GM10266 (cell line): ENCODE results near the gene ZNF407.
A peak's percentile ranks its signal among the peaks of the same experiment; 100 is the strongest.

Experiments used
- DNase-seq: peaks from one replicate; pipeline ENCODE4 v3.0.0; 2012; ENCODE audit errors: extremely low spot score
- CTCF ChIP-seq: IDR thresholded peaks from 2 replicates; pipeline ENCODE4 v1.5.1; 2012; ENCODE audit warnings: mild to moderate bottlenecking, low read depth; ENCODE audit not compliant: control insufficient read depth, insufficient read depth; ENCODE audit errors: missing control alignments

The ZNF407 gene

GRCh38 chr18:74597662-74598349 is at the start of gene ZNF407:
TSS of gene ZNF407 (plus strand) at chr18:74597870. CDS start at chr18:74631020, 33,150 bp downstream.
- peak; percentile 87 for DNase-seq
- TF ChIP-seq CTCF: no peak

DNA sequence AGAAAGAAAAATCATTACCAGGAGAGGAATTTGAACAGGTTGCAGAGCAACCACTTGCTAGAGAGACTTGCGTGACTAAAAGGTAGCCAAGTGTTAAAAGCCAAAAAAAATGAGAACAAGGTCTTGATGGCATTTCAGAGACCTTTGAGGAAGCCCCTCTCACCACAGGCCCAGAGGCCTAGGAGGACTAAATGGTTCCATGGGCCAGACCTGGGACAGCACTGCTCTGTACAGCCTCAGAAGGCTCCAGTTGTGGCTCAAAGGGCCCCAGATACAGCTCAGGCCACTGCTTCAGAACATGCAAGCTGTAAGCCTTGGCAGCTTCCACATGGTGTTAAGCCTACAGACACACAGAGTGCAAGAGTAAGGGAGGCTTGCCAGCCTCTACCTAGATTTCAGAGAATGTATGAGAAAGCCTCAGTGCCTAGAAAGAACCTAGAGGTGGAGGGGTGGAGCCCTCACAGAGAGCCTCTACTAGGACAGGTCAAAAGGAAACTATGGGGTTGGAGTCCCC is 48.0 kb upstream of the ZNF407 start:
- DNase-seq: no peak
- TF ChIP-seq CTCF: no peak

- DNase-seq: no peak
- TF ChIP-seq CTCF: no peak
Measured at GRCh38 chr18:74550886-74551285, 46.8 kb upstream of the ZNF407 start.

- DNase-seq: no peak
- TF ChIP-seq CTCF: no peak
Measured at GRCh38 chr18:74551452-74551851, 46.2 kb upstream of the ZNF407 start.

DNA sequence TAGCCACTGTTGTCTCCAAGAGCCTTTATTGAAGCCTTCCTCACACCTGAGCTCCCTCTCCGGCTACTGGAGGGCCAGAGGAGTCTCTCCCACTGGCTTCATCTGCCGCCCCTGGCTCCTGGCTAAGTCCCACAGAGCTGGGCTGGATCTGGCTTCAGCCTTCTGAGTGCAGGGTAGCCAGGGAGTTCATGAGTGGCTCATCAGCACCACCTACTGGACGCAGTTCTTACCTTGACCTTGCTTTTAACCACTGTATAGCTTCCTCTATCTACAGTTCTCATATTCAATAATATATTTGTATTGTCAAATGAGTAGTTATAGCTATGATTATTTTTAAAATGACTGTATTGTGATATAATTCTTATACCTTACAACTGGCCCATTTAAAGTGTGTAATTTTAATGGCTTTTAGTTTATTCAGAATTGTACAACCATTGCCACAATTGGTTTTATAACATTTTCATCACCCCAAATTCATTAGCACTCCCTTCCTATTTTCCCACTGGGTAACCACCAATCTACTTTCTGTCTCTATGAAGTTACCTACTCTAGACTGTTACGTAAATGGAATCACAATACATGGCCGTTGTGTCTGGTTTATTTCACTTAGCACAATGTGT is 45.6 kb upstream of the ZNF407 start:
- peak; percentile 85 for TF ChIP-seq CTCF
- peak; percentile 78 for DNase-seq

GRCh38 chr18:74556126-74556525 is 41.5 kb upstream of the ZNF407 start:
- DNase-seq: no peak
- no peak for TF ChIP-seq CTCF

DNA sequence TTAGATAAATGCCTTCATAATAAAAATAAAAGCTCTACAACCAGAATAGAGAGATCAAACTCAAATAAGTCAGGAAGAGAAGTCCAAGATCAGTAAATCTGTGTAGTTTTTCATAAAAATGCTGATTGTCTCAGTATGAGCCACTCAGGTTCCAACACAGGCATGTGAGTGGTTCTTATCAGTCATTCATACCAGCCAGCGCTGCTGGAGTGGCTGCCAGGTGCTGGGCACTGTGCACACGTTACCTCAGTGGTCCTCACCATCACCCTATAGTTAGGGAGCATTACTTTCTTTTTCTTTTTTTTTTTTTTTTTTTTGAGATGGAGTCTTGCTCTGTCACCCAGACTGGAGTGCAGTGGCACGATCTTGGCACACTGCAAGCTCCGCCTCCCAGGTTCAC is 39.6 kb upstream of the ZNF407 start:
- DNase-seq: no peak
- no peak for TF ChIP-seq CTCF
